Breast epithelium (tissue), 3 donors: Measurements from ENCODE around the gene ARHGEF7.

Experiments used
- POLR2A ChIP-seq: fragments of 450-650 bp; IDR thresholded peaks from one replicate; pipeline ENCODE4 v1.6.1; 2016; ENCODE audit warnings: antibody characterized with exemption, mild to moderate bottlenecking, moderate library complexity
- TF ChIP-seq, protein P1 (sequence below), 3 donors: fragments of 450-650 bp; IDR thresholded peaks; one replicate each; pipeline ENCODE4 v1.5.1; 2016 to 2017; ENCODE audit warnings: antibody characterized with exemption in 3 of 3, mild to moderate bottlenecking in 3 of 3, moderate library complexity in 3 of 3

DNA sequence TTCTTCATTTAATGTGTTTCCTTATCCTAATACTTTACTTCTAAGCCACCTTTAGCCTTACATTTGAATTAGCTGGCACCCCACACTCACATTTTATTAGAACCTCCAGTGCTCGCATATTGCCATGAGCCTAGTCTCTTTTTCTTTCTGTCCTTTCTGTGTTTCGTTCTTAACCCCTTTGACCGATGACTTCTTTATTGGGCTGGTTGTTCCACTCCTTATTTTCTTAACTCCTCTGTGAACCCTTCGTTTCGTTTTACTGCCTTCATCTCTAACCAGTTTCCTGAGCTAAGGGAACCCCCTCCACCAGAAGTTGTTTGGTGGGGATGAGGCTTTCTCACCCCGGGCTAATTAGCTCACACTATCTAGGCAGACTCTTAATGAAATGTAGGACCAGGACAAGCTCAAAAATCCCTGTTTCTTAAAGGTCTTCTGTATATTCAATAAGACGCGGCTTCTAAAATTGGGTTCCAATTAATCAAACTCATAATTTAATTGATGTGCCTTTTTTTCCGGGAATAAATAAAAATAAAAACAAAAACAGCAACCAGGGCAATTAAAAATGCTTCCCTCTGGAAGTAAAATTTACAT lies 19.1 kb upstream of the ARHGEF7 start:
- TF ChIP-seq, protein P1, sequence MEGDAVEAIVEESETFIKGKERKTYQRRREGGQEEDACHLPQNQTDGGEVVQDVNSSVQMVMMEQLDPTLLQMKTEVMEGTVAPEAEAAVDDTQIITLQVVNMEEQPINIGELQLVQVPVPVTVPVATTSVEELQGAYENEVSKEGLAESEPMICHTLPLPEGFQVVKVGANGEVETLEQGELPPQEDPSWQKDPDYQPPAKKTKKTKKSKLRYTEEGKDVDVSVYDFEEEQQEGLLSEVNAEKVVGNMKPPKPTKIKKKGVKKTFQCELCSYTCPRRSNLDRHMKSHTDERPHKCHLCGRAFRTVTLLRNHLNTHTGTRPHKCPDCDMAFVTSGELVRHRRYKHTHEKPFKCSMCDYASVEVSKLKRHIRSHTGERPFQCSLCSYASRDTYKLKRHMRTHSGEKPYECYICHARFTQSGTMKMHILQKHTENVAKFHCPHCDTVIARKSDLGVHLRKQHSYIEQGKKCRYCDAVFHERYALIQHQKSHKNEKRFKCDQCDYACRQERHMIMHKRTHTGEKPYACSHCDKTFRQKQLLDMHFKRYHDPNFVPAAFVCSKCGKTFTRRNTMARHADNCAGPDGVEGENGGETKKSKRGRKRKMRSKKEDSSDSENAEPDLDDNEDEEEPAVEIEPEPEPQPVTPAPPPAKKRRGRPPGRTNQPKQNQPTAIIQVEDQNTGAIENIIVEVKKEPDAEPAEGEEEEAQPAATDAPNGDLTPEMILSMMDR (IDR thresholded peaks at IDR 0.05) = no peak
- TF ChIP-seq POLR2A = no peak
